A549 treated with RU486 at 1 μM for 4 hours (cell line): ENCODE data around the gene OR4K1. TPM values are rescaled to one million over a fixed set of nuclear protein-coding genes. Genes with fewer than 3 reads are reported as not detected.

Experiments used
- total RNA-seq: library from RNA; stranded (reverse); fragments of 200-300 nt; extraction: Qiagen RNA extraction; gene quantifications from 5 replicates; pipeline ENCODE4 v1.2.3, GENCODE V29; 2022; ENCODE audit warnings: low read depth

Gene OR4K1, protein sequence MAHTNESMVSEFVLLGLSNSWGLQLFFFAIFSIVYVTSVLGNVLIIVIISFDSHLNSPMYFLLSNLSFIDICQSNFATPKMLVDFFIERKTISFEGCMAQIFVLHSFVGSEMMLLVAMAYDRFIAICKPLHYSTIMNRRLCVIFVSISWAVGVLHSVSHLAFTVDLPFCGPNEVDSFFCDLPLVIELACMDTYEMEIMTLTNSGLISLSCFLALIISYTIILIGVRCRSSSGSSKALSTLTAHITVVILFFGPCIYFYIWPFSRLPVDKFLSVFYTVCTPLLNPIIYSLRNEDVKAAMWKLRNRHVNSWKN
- not detected in 5 replicates for total RNA-seq

GRCh38 chr14:19930617-19931016, at the start of gene OR4K1:
TSS of gene OR4K1 (plus strand) at chr14:19930917. CDS start at chr14:19935667, 4,750 bp downstream.

GRCh38 chr14:19920021-19920657, 10.6 kb upstream of the OR4K1 start, which contains the start of gene OR4K5:
TSS of gene OR4K5 (plus strand) at chr14:19920607. CDS start at chr14:19920607, 0 bp downstream.

GRCh38 chr14:19975291-19975690, 44.6 kb downstream of the OR4K1 start, which contains the start of gene OR4K15:
TSS of gene OR4K15 (plus strand) at chr14:19975591. CDS start at chr14:19975591, 0 bp downstream.

Other genes with a start within 250 kb of the OR4K1 start
- gene OR11H2, start 217.0 kb upstream of the OR4K1 start, total RNA-seq = not detected in 5 replicates
- not detected in 5 replicates for gene OR4Q3, start 187.3 kb upstream of the OR4K1 start, total RNA-seq
- not detected in 5 replicates for gene OR4M1, start 157.4 kb upstream of the OR4K1 start, total RNA-seq
- not detected in 5 replicates for gene OR4N2, start 127.1 kb upstream of the OR4K1 start, total RNA-seq
- not detected in 5 replicates for gene OR4K2, start 55.8 kb upstream of the OR4K1 start, total RNA-seq
- not detected in 5 replicates for gene OR4K5, start 10.3 kb upstream of the OR4K1 start, total RNA-seq
- not detected in 5 replicates for gene OR4K15, start 44.7 kb downstream of the OR4K1 start, total RNA-seq
- not detected in 5 replicates for gene OR4Q2, start 71.2 kb downstream of the OR4K1 start, total RNA-seq
- not detected in 5 replicates for gene OR4K14, start 88.4 kb downstream of the OR4K1 start, total RNA-seq
- not detected in 5 replicates for gene OR4K13, start 105.1 kb downstream of the OR4K1 start, total RNA-seq
- gene OR4L1, start 129.1 kb downstream of the OR4K1 start, total RNA-seq = not detected in 5 replicates
- not detected in 5 replicates for gene OR4K17, start 179.8 kb downstream of the OR4K1 start, total RNA-seq
- gene OR4N5, start 207.9 kb downstream of the OR4K1 start, total RNA-seq = not detected in 5 replicates